ENCODE results near the gene HBG1. TPM values are rescaled to one million over a fixed set of nuclear protein-coding genes. Genes with fewer than 3 reads are reported as not detected.

The HBG1 gene
- total RNA-seq, 1 experiment from 2014 or later, result not detected

- H3K4me2 ChIP-seq (ENCODE audit: low read length), result no peak overlapping the region
- intact Hi-C loops (cut with micrococcal nuclease), result no loop called here
- H3K9me2 ChIP-seq (replicated peaks; ENCODE audit: low read length), result no peaks in the 10 kb centered on the region
- no peaks in the 10 kb centered on the region for H3K27me3 ChIP-seq (ENCODE audit: low read length)
- H3K36me3 ChIP-seq (ENCODE audit: low read depth, low read length), result no peaks in the 10 kb centered on the region
- POLR2A ChIA-PET (ENCODE audit: unreplicated experiment), result no interaction called here
- TF ChIP-seq EZH2 (IDR thresholded peaks at IDR 0.05; ENCODE audit: low read length, unreplicated experiment) (no peak), EZH2phosphoT487 (IDR thresholded peaks at IDR 0.05; ENCODE audit: borderline replicate concordance, low read length) (no peak), CTCF (conservative IDR thresholded peaks at IDR 0.05; ENCODE audit: low read depth, low read length) (no peak)
- CTCF ChIA-PET, result no interaction called here
- no peaks in the 10 kb centered on the region for H3K79me2 ChIP-seq (ENCODE audit: low read length)
- no peak overlapping the region for H2AFZ ChIP-seq (ENCODE audit: low read length)
- no peak for ATAC-seq
- H3K27ac ChIP-seq (ENCODE audit: low read length), result no peak overlapping the region
- DNase-seq, result no peak
- no peaks in the 10 kb centered on the region for H3F3A ChIP-seq (ENCODE audit: low read length, unreplicated experiment)
- H3K4me1 ChIP-seq (ENCODE audit: insufficient read depth, low read length), result no peaks in the 10 kb centered on the region
- no peaks in the 10 kb centered on the region for H4K20me1 ChIP-seq (ENCODE audit: low read length)
- H3K9me3 ChIP-seq (ENCODE audit: low read length), result no peaks in the 10 kb centered on the region
- no TSS peak for BruUV-seq (replicated peaks)
- H3K4me3 ChIP-seq (ENCODE audit: low read length), result no peak overlapping the region
- no peak overlapping the region for H3K9ac ChIP-seq (ENCODE audit: low read length)
Observed at GRCh38 chr11:5289696-5290095, 40.0 kb upstream of the HBG1 start.

- H3K9me3 ChIP-seq (ENCODE audit: low read length), result no peaks in the 10 kb centered on the region
- DNase-seq (no peak), ATAC-seq (no peak)
- no peaks in the 10 kb centered on the region for H3K79me2 ChIP-seq (ENCODE audit: low read length)
- H3K27me3 ChIP-seq (ENCODE audit: low read length), result no peaks in the 10 kb centered on the region
- H3K36me3 ChIP-seq (ENCODE audit: low read depth, low read length), result no peaks in the 10 kb centered on the region
- no peaks in the 10 kb centered on the region for H4K20me1 ChIP-seq (ENCODE audit: low read length)
- CTCF ChIA-PET, result no interaction called here
- POLR2A ChIA-PET (ENCODE audit: unreplicated experiment), result no interaction called here
- no TSS peak for BruUV-seq (replicated peaks)
- no peak overlapping the region for H3K27ac ChIP-seq (ENCODE audit: low read length)
- no peak overlapping the region for H3K9ac ChIP-seq (ENCODE audit: low read length)
- no peaks in the 10 kb centered on the region for H3F3A ChIP-seq (ENCODE audit: low read length, unreplicated experiment)
- H3K4me2 ChIP-seq (ENCODE audit: low read length), result no peak overlapping the region
- H3K4me1 ChIP-seq (ENCODE audit: insufficient read depth, low read length), result no peaks in the 10 kb centered on the region
- H3K4me3 ChIP-seq (ENCODE audit: low read length), result no peak overlapping the region
- intact Hi-C loops (cut with micrococcal nuclease), result no loop called here
- no peak overlapping the region for H2AFZ ChIP-seq (ENCODE audit: low read length)
- no peak for TF ChIP-seq CTCF (conservative IDR thresholded peaks at IDR 0.05; ENCODE audit: low read depth, low read length)
- TF ChIP-seq EZH2phosphoT487 (IDR thresholded peaks at IDR 0.05; ENCODE audit: borderline replicate concordance, low read length), result no peak
- no peak for TF ChIP-seq EZH2 (IDR thresholded peaks at IDR 0.05; ENCODE audit: low read length, unreplicated experiment)
- H3K9me2 ChIP-seq (replicated peaks; ENCODE audit: low read length), result no peaks in the 10 kb centered on the region
Observed at GRCh38 chr11:5288906-5289550, 39.4 kb upstream of the HBG1 start.

GRCh38 chr11:5288108-5288905 lies 38.6 kb upstream of the HBG1 start:
- Histone ChIP-seq H4K20me1 (ENCODE audit: low read length) (no peaks in the 10 kb centered on the region), H3K79me2 (ENCODE audit: low read length) (no peaks in the 10 kb centered on the region), H3K9me2 (replicated peaks; ENCODE audit: low read length) (no peaks in the 10 kb centered on the region), H2AFZ (ENCODE audit: low read length) (no peak overlapping the region), H3K27ac (ENCODE audit: low read length) (no peak overlapping the region), H3K9ac (ENCODE audit: low read length) (no peak overlapping the region), H3K36me3 (ENCODE audit: low read depth, low read length) (no peaks in the 10 kb centered on the region), H3K4me3 (ENCODE audit: low read length) (no peak overlapping the region), H3K4me1 (ENCODE audit: insufficient read depth, low read length) (no peaks in the 10 kb centered on the region), H3K9me3 (ENCODE audit: low read length) (no peaks in the 10 kb centered on the region), H3K4me2 (ENCODE audit: low read length) (no peak overlapping the region), H3K27me3 (ENCODE audit: low read length) (no peaks in the 10 kb centered on the region), H3F3A (ENCODE audit: low read length, unreplicated experiment) (no peaks in the 10 kb centered on the region)
- DNase-seq, result no peak
- no peak for ATAC-seq
- CTCF ChIA-PET, result no interaction called here
- TF ChIP-seq CTCF (conservative IDR thresholded peaks at IDR 0.05; ENCODE audit: low read depth, low read length) (no peak), EZH2 (IDR thresholded peaks at IDR 0.05; ENCODE audit: low read length, unreplicated experiment) (no peak), EZH2phosphoT487 (IDR thresholded peaks at IDR 0.05; ENCODE audit: borderline replicate concordance, low read length) (no peak)
- POLR2A ChIA-PET (ENCODE audit: unreplicated experiment), result no interaction called here
- BruUV-seq (replicated peaks), result no TSS peak
- intact Hi-C loops (cut with micrococcal nuclease), result no loop called here
